GM18951 (cell line): ENCODE measurements around the gene UBE2A.

Experiments used
- POLR2A ChIP-seq: IDR thresholded peaks from 4 replicates; pipeline ENCODE4 v1.6.1; 2011; ENCODE audit warnings: mild to moderate bottlenecking; ENCODE audit not compliant: insufficient read length, insufficient read depth; ENCODE audit errors: extremely low read depth
- in situ Hi-C: fragments of 300-500 bp; cut with MboI; formaldehyde crosslinking; loops from one replicate; pipeline ENCODE4 v1.12.0; 2022; ENCODE audit warnings: low sequenced_read_pairs, mixed read lengths, inconsistent platforms; ENCODE audit not compliant: unreplicated experiment

UBE2A gene

GRCh38 chrX:119624417-119624816, 50.1 kb downstream of the UBE2A start:
- in situ Hi-C loops, result no loop called here
- TF ChIP-seq POLR2A, result no peak

- in situ Hi-C loops, result no loop called here
- TF ChIP-seq POLR2A, result no peak
These were observed 50.7 kb downstream of the UBE2A start for GRCh38 chrX:119624951-119625668.

GRCh38 chrX:119625843-119626242, 51.5 kb downstream of the UBE2A start:
- no peak for TF ChIP-seq POLR2A

More at GRCh38 chrX:119625843-119626242, 51.5 kb downstream of the UBE2A start:
- in situ Hi-C loops, result no loop called here
